GM18499 (cell line): Measurements from ENCODE around the gene ADAP1.

Source experiments
- ATAC-seq: cut with Tn5 transposase; IDR thresholded peaks from one replicate; pipeline ENCODE4 v1.9.1; 2021; ENCODE audit warnings: moderate number of reproducible peaks; ENCODE audit not compliant: insufficient read depth, unreplicated experiment

Gene ADAP1

GRCh38 chr7:898855-899681 lies 55.4 kb downstream of the ADAP1 start:
- ATAC-seq: no peak

- no peak for ATAC-seq
Measured at GRCh38 chr7:898460-898854, 56.0 kb downstream of the ADAP1 start.

- no peak for ATAC-seq
Measured at GRCh38 chr7:897771-898376, 56.6 kb downstream of the ADAP1 start.

GRCh38 chr7:897086-897485 lies 57.4 kb downstream of the ADAP1 start:
- ATAC-seq: no peak

- ATAC-seq: no peak
Measured at GRCh38 chr7:896346-897075, 58.0 kb downstream of the ADAP1 start.

GRCh38 chr7:895451-896052 lies 58.9 kb downstream of the ADAP1 start:
- no peak for ATAC-seq

GRCh38 chr7:894927-895450 lies 59.5 kb downstream of the ADAP1 start:
- ATAC-seq: no peak

GRCh38 chr7:894164-894867 lies 60.2 kb downstream of the ADAP1 start:
- no peak for ATAC-seq

- no peak for ATAC-seq
Measured at GRCh38 chr7:893686-894085, 60.8 kb downstream of the ADAP1 start.

GRCh38 chr7:892648-893593 lies 61.6 kb downstream of the ADAP1 start:
- ATAC-seq: no peak

GRCh38 chr7:891805-892204 lies 62.7 kb downstream of the ADAP1 start:
- no peak for ATAC-seq

GRCh38 chr7:891291-891690 lies 63.2 kb downstream of the ADAP1 start:
- ATAC-seq: no peak

- ATAC-seq: no peak
Measured at GRCh38 chr7:890868-891267, 63.6 kb downstream of the ADAP1 start.

- ATAC-seq: no peak
Measured at GRCh38 chr7:889391-889790, 65.1 kb downstream of the ADAP1 start.

- ATAC-seq: no peak
Measured at GRCh38 chr7:889025-889390, 65.5 kb downstream of the ADAP1 start.

- ATAC-seq: no peak
Measured at GRCh38 chr7:888081-889024, 66.1 kb downstream of the ADAP1 start.

- no peak for ATAC-seq
Measured at GRCh38 chr7:887488-887820, 67.0 kb downstream of the ADAP1 start.
